MM.1S (cell line): ENCODE data around the gene FXYD2.

Experiments used
- DNase-seq: peaks from one replicate; pipeline ENCODE4 v3.0.0-alpha.2; 2015
- H2AFZ ChIP-seq: fragments of 300-600 bp; sonication (generic); 2 replicates; pipeline ENCODE4 v1.6.0; 2016; ENCODE audit warnings: antibody characterized with exemption, low read length
- H3F3A ChIP-seq: fragments of 300-600 bp; sonication (generic); 2 replicates; pipeline ENCODE4 v1.6.1; 2016; ENCODE audit warnings: mild to moderate bottlenecking, antibody characterized with exemption, low read length, moderate library complexity, mixed read lengths; ENCODE audit not compliant: insufficient read depth
- H3K27ac ChIP-seq: fragments of 300-600 bp; sonication (generic); 2 replicates; pipeline ENCODE4 v1.5.1; 2016; ENCODE audit warnings: mild to moderate bottlenecking, low read length
- H3K27me3 ChIP-seq: fragments of 300-600 bp; sonication (generic); replicated peaks from 2 replicates; pipeline ENCODE4 v1.6.0; 2016; ENCODE audit warnings: low read length; ENCODE audit not compliant: insufficient read depth
- H3K36me3 ChIP-seq: fragments of 300-600 bp; sonication (generic); replicated peaks from 2 replicates; pipeline ENCODE4 v1.6.1; 2016; ENCODE audit warnings: mild to moderate bottlenecking, low read length, mixed read lengths; ENCODE audit not compliant: insufficient read depth
- H3K4me1 ChIP-seq: fragments of 300-600 bp; sonication (generic); 2 replicates; pipeline ENCODE4 v1.6.1; 2016; ENCODE audit warnings: low read length, mixed read lengths
- H3K4me2 ChIP-seq: fragments of 300-600 bp; sonication (generic); 2 replicates; pipeline ENCODE4 v1.6.0; 2016; ENCODE audit warnings: low read depth, low read length
- H3K4me3 ChIP-seq: fragments of 300-600 bp; sonication (generic); 2 replicates; pipeline ENCODE4 v1.5.1; 2016; ENCODE audit warnings: low read length, mixed read lengths
- H3K79me2 ChIP-seq: fragments of 300-600 bp; sonication (generic); 2 replicates; pipeline ENCODE4 v1.6.1; 2016; ENCODE audit warnings: mixed run types, low read length, mixed read lengths
- H3K9ac ChIP-seq: fragments of 300-600 bp; sonication (generic); 2 replicates; pipeline ENCODE4 v1.6.1; 2016; ENCODE audit warnings: low read length, mixed read lengths
- H3K9me2 ChIP-seq: fragments of 300-600 bp; sonication (generic); replicated peaks from 2 replicates; pipeline ENCODE4 v1.6.1; 2016; ENCODE audit warnings: mild to moderate bottlenecking, low read length, mixed read lengths; ENCODE audit not compliant: insufficient read depth
- H3K9me3 ChIP-seq: fragments of 300-600 bp; sonication (generic); replicated peaks from 2 replicates; pipeline ENCODE4 v1.6.1; 2016; ENCODE audit warnings: mild to moderate bottlenecking, low read length, mixed read lengths; ENCODE audit not compliant: insufficient read depth
- H4K20me1 ChIP-seq: fragments of 300-600 bp; sonication (generic); 2 replicates; pipeline ENCODE4 v1.6.1; 2016; ENCODE audit warnings: mild to moderate bottlenecking, low read length, moderate library complexity, mixed read lengths; ENCODE audit not compliant: insufficient read depth
- CTCF ChIP-seq: fragments of 300-600 bp; sonication (generic); IDR thresholded peaks from 2 replicates; pipeline ENCODE4 v1.5.1; 2016; ENCODE audit warnings: antibody characterized with exemption, low read length, mixed read lengths
- EZH2 ChIP-seq: fragments of 300-600 bp; sonication (generic); optimal IDR thresholded peaks from 2 replicates; pipeline ENCODE3; 2017; ENCODE audit warnings: low read depth, mild to moderate bottlenecking, antibody characterized with exemption, low read length, mixed read lengths
- EZH2phosphoT487 ChIP-seq: fragments of 300-600 bp; sonication (generic); IDR thresholded peaks from 2 replicates; pipeline ENCODE4 v1.6.1; 2018; ENCODE audit warnings: antibody characterized with exemption, low read length

Gene FXYD2

GRCh38 chr11:117869604-117870003 lies 45.1 kb upstream of the FXYD2 start:
- Histone ChIP-seq H2AFZ (no peak overlapping the region), H3K79me2 (no peaks in the 10 kb centered on the region), H3K4me3 (no peak overlapping the region), H3K4me1 (peaks cover 7% of the 10 kb centered on the region; the same call in 1 of the 2 replicates), H3K27me3 (peaks cover 49% of the 10 kb centered on the region), H3K9me3 (no peaks in the 10 kb centered on the region), H3K27ac (no peak overlapping the region), H3K9ac (no peak overlapping the region), H3F3A (no peaks in the 10 kb centered on the region), H4K20me1 (peaks cover 3% of the 10 kb centered on the region; the same call in 1 of the 2 replicates), H3K4me2 (no peak overlapping the region), H3K36me3 (no peaks in the 10 kb centered on the region), H3K9me2 (no peaks in the 10 kb centered on the region)
- no peak for DNase-seq
- no peak for TF ChIP-seq CTCF

GRCh38 chr11:117868815-117869561 lies 44.4 kb upstream of the FXYD2 start:
- H3K79me2 ChIP-seq, result no peaks in the 10 kb centered on the region
- H3K9ac ChIP-seq, result no peak overlapping the region
- H3K27me3 ChIP-seq, result peaks cover 46% of the 10 kb centered on the region
- no peak for DNase-seq
- H3K4me3 ChIP-seq, result no peak overlapping the region
- no peaks in the 10 kb centered on the region for H3K9me2 ChIP-seq
- H2AFZ ChIP-seq, result no peak overlapping the region
- no peak for TF ChIP-seq EZH2
- no peak for TF ChIP-seq CTCF
- no peak for TF ChIP-seq EZH2phosphoT487
- H4K20me1 ChIP-seq, result 0 out of 2 replicates have a peak, but pooled peaks cover 3% of the 10 kb centered on the region
- no peaks in the 10 kb centered on the region for H3K9me3 ChIP-seq
- no peaks in the 10 kb centered on the region for H3F3A ChIP-seq
- no peaks in the 10 kb centered on the region for H3K36me3 ChIP-seq
- H3K27ac ChIP-seq, result no peak overlapping the region
- H3K4me1 ChIP-seq, result peaks cover 7% of the 10 kb centered on the region; the same call in 1 of the 2 replicates
- H3K4me2 ChIP-seq, result no peak overlapping the region

GRCh38 chr11:117868088-117868487 lies 43.5 kb upstream of the FXYD2 start:
- Histone ChIP-seq H3K36me3 (no peaks in the 10 kb centered on the region), H3K4me1 (0 out of 2 replicates have a peak, but pooled peaks cover 2% of the 10 kb centered on the region), H2AFZ (no peak overlapping the region), H3K9me2 (no peaks in the 10 kb centered on the region), H3K9ac (no peak overlapping the region), H3K9me3 (no peaks in the 10 kb centered on the region), H4K20me1 (no peaks in the 10 kb centered on the region), H3K79me2 (no peaks in the 10 kb centered on the region), H3K27ac (no peak overlapping the region), H3F3A (no peaks in the 10 kb centered on the region), H3K4me3 (no peak overlapping the region), H3K4me2 (no peak overlapping the region), H3K27me3 (peaks cover 38% of the 10 kb centered on the region)
- DNase-seq, result no peak
- TF ChIP-seq EZH2phosphoT487 (no peak), CTCF (no peak), EZH2 (no peak)
